BJ (cell line): ENCODE results near the gene SLX4IP. TPM values are rescaled to one million over a fixed set of nuclear protein-coding genes. Genes with fewer than 3 reads are reported as not detected.

ENCODE experiments used
- CTCF ChIA-PET: fragments of 350-600 bp; formaldehyde crosslinking; extraction: SDS; loops from one replicate; lab custom pipeline; 2021; ENCODE audit warnings: antibody characterized with exemption, inconsistent platforms; lab: Yijun Ruan, JAX
- POLR2A ChIA-PET: fragments of 300-600 bp; sonication (Branson Sonifier 250); formaldehyde crosslinking; extraction: SDS; loops from one replicate; lab custom pipeline; 2021; ENCODE audit warnings: antibody characterized with exemption; lab: Charles Lee
- DNase-seq: peaks from one replicate; pipeline ENCODE4 v3.0.0-alpha.2; 2011; ENCODE audit warnings: low read depth
- H3K27me3 ChIP-seq: 2 replicates; pipeline ENCODE4 v1.6.0; 2011; ENCODE audit warnings: low read length; ENCODE audit not compliant: control insufficient read depth, insufficient read depth
- H3K36me3 ChIP-seq: 2 replicates; pipeline ENCODE4 v1.5.1; 2011; ENCODE audit warnings: low read length; ENCODE audit not compliant: control insufficient read depth, insufficient read depth
- H3K4me3 ChIP-seq: 2 replicates; pipeline ENCODE4 v1.5.1; 2011; ENCODE audit warnings: low read depth, mild to moderate bottlenecking, control low read depth, low read length
- CTCF ChIP-seq: IDR thresholded peaks from 2 replicates; pipeline ENCODE4 v1.5.1; 2011; ENCODE audit warnings: low read depth, mild to moderate bottlenecking, control low read depth, inconsistent platforms, low read length, moderate library complexity; ENCODE audit not compliant: insufficient read depth
- polyA plus RNA-seq: library from polyadenylated mRNA; depleted of rRNA; stranded (reverse); fragments of >200 nt; gene quantifications from 2 replicates; pipeline ENCODE4 v1.2.3, GENCODE V29; 2011

SLX4IP gene
- polyA plus RNA-seq, 1 experiment = 1.6 TPM

DNA sequence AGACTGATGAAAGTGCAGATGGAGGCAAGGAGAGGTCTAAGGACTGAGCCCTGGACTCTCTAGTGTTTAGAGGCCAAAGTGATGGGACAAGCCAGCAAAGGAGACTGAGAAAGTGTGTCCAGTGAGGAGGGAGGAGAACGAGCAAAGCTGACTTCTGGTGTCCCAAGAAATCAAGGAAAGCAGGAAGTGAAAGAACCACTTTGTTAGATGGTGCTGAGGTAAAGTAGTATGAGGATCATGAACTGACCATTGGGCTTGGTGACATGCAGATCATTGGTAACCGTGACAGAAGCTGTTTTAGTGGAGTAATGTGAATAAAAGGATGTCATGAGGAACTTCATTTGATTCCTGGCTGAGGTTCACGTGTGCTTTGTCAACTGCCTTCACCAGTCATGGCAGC lies 108.4 kb downstream of the SLX4IP start:
- TF ChIP-seq CTCF = no peak
- CTCF ChIA-PET = no interaction called here
- POLR2A ChIA-PET = no interaction called here
- Histone ChIP-seq H3K27me3 (no peaks in the 10 kb centered on the region), H3K36me3 (no peaks in the 10 kb centered on the region), H3K4me3 (no peak overlapping the region)
- DNase-seq = no peak

GRCh38 chr20:10547276-10548114 lies 112.4 kb downstream of the SLX4IP start:
- ChIA-PET POLR2A (no interaction called here), CTCF (interaction anchor here (1.2 kb wide), 1 partner anchor 11 kb away, joined by 3 read pairs; no protein-coding TSS in a partner anchor)
- no peak for DNase-seq
- Histone ChIP-seq H3K4me3 (no peak overlapping the region), H3K27me3 (no peaks in the 10 kb centered on the region), H3K36me3 (no peaks in the 10 kb centered on the region)
- TF ChIP-seq CTCF = no peak

DNA sequence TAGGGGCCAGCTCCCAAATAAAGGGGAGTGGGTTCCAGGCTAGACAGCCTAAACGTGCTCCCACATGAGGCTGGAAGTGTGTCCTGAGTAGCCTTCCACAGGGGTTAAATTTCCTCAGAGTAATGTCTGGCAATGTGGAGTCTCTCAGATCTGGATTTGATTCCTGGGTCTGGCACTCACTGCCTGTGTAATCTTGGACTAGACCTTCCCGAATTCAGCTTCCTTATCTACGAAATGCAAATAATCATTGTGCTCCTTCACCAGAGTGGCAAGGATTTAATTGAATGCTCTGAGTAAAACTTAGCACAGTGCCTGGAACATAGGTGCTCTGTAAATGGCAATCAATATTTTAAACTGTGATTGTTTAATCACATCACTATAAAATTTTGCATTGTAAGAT lies 114.4 kb downstream of the SLX4IP start:
- no peak for DNase-seq
- POLR2A ChIA-PET = no interaction called here
- CTCF ChIA-PET = interaction anchor here (0.7 kb wide), 1 partner anchor 54 kb away, joined by 3 read pairs; no protein-coding TSS in a partner anchor

DNA sequence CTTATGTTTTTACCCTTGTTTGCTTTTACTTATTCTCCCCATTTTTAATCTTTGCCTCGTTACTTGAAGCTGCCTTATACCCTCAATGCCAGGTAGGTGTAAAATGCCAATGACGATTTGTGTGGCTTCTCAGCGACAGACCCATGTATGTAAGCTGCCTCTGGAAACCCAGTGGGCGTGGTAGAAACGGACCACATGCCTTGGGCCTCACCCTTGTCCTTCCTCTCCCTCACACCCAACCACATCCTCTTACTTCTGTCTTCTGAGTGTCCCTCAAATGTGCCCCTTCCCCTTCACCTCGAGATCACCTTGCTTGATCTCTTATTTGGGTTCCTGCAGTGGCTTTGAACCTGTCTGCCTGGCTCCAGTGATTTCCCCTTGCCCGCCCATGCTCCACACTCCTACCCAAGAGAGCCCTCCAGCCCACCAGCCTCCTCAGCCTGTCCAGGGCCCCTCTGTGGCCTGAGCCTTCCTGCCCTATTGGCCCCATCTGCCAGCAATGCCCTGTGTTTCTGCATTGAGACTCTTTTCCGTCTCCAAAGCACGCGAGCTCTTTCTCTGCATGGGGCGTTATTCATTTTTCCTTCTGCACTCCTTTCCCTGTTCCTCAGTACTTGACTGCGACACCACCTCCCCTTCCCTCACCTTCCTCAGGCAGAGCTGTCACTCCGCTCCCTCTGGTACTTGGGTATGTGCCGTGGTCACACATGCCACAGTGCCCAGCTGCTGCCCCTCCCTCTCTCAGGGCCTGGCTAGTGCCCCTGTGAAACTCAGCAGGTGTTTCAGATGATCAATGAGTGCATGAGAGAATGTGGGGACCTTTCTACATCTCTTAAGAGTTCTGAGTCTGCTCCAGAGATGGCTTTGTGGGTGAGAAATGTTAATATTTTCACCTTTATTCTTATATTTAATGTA lies 115.4 kb downstream of the SLX4IP start:
- no peak for TF ChIP-seq CTCF
- ChIA-PET CTCF (interaction anchor here (0.7 kb wide), 1 partner anchor 55 kb away, joined by 3 read pairs; no protein-coding TSS in a partner anchor), POLR2A (no interaction called here)
- Histone ChIP-seq H3K27me3 (no peaks in the 10 kb centered on the region), H3K4me3 (no peak overlapping the region), H3K36me3 (no peaks in the 10 kb centered on the region)
- DNase-seq = no peak

More for the DNA sequence above, 114.4 kb downstream of the SLX4IP start:
- Histone ChIP-seq H3K27me3 (no peaks in the 10 kb centered on the region), H3K4me3 (no peak overlapping the region), H3K36me3 (no peaks in the 10 kb centered on the region)
- no peak for TF ChIP-seq CTCF
